Bronchial epithelial cell (primary cell): ENCODE results near the gene EPRS1. TPM values are rescaled to one million over a fixed set of nuclear protein-coding genes. Genes with fewer than 3 reads are reported as not detected.

Experiments used
- DNase-seq: peaks from one replicate; pipeline ENCODE4 v3.0.0-alpha.2; 2010; ENCODE audit warnings: low read depth
- FAIRE-seq: peaks from 2 replicates; lab custom pipeline; 2011; peaks lifted over from hg19 to GRCh38; lab: Jason Lieb, UNC
- H3K27me3 ChIP-seq: 2 replicates; pipeline ENCODE4 v1.5.1; 2011; ENCODE audit warnings: low read length; ENCODE audit not compliant: control insufficient read depth, insufficient read depth
- H3K36me3 ChIP-seq: 2 replicates; pipeline ENCODE4 v1.5.1; 2011; ENCODE audit warnings: low read length; ENCODE audit not compliant: control insufficient read depth, insufficient read depth
- H3K4me3 ChIP-seq: 2 replicates; pipeline ENCODE4 v1.5.1; 2011; ENCODE audit warnings: mild to moderate bottlenecking, low read depth, low read length, control low read depth
- CTCF ChIP-seq: IDR thresholded peaks from 2 replicates; pipeline ENCODE4 v1.5.1; 2011; ENCODE audit warnings: mild to moderate bottlenecking, moderate library complexity, low read length, control low read depth, inconsistent platforms; ENCODE audit not compliant: insufficient read depth, severe bottlenecking
- total RNA-seq: library from RNA; depleted of rRNA; stranded (reverse); fragments of >200 nt; gene quantifications from 2 replicates; pipeline ENCODE4 v1.2.1, GENCODE V29; 2014

The EPRS1 gene
- total RNA-seq, 1 donor from 2014 or later = 165 TPM

- no peak overlapping the region for H3K4me3 ChIP-seq
- DNase-seq (no peak), FAIRE-seq (no peak)
- no peak for TF ChIP-seq CTCF
- no peaks in the 10 kb centered on the region for H3K27me3 ChIP-seq
- H3K36me3 ChIP-seq = peaks cover 14% of the 10 kb centered on the region
Measured at GRCh38 chr1:220019071-220019470, 27.2 kb downstream of the EPRS1 start.

- DNase-seq (no peak), FAIRE-seq (no peak)
- Histone ChIP-seq H3K27me3 (no peaks in the 10 kb centered on the region), H3K4me3 (no peak overlapping the region), H3K36me3 (peaks cover 7% of the 10 kb centered on the region)
- no peak for TF ChIP-seq CTCF
Measured at GRCh38 chr1:220013497-220013896, 32.8 kb downstream of the EPRS1 start.

- Histone ChIP-seq H3K4me3 (no peak overlapping the region), H3K27me3 (no peaks in the 10 kb centered on the region), H3K36me3 (peaks cover 8% of the 10 kb centered on the region)
- FAIRE-seq (no peak), DNase-seq (no peak)
- TF ChIP-seq CTCF = no peak
Measured at GRCh38 chr1:220012259-220012658, 34.0 kb downstream of the EPRS1 start.

- Histone ChIP-seq H3K27me3 (no peaks in the 10 kb centered on the region), H3K36me3 (peaks cover 8% of the 10 kb centered on the region), H3K4me3 (no peak overlapping the region)
- FAIRE-seq = no peak
- DNase-seq = no peak
- no peak for TF ChIP-seq CTCF
Measured at GRCh38 chr1:220011620-220012019, 34.7 kb downstream of the EPRS1 start.

- H3K27me3 ChIP-seq = no peaks in the 10 kb centered on the region
- H3K4me3 ChIP-seq = no peak overlapping the region
- TF ChIP-seq CTCF = no peak
- peaks cover 16% of the 10 kb centered on the region for H3K36me3 ChIP-seq
- DNase-seq (no peak), FAIRE-seq (no peak)
Measured at GRCh38 chr1:220007438-220007837, 38.9 kb downstream of the EPRS1 start.

- no peak for FAIRE-seq
- Histone ChIP-seq H3K27me3 (no peaks in the 10 kb centered on the region), H3K36me3 (peaks cover 16% of the 10 kb centered on the region), H3K4me3 (no peak overlapping the region)
- no peak for TF ChIP-seq CTCF
- no peak for DNase-seq
Measured at GRCh38 chr1:220005489-220005888, 40.8 kb downstream of the EPRS1 start.
